ENCODE data around the gene RCCD1.

DNA sequence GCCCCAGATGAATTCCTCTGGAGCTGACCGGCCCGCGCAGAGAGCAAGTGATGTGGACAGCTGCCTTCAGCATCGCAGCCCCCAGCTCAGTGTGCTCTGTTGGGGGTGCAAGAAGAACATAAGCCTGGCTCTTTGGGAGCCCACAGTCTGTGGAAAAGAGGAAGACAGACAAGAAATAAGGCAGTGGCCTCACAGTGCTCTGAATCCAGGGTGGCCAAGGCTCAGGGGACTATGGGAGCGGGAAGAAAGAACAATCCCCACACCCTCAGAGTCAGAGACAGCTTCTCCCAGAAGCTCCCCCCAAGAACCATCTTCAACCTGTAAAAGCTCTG is 22.1 kb upstream of the RCCD1 start:
- TF ChIP-seq, protein P1, sequence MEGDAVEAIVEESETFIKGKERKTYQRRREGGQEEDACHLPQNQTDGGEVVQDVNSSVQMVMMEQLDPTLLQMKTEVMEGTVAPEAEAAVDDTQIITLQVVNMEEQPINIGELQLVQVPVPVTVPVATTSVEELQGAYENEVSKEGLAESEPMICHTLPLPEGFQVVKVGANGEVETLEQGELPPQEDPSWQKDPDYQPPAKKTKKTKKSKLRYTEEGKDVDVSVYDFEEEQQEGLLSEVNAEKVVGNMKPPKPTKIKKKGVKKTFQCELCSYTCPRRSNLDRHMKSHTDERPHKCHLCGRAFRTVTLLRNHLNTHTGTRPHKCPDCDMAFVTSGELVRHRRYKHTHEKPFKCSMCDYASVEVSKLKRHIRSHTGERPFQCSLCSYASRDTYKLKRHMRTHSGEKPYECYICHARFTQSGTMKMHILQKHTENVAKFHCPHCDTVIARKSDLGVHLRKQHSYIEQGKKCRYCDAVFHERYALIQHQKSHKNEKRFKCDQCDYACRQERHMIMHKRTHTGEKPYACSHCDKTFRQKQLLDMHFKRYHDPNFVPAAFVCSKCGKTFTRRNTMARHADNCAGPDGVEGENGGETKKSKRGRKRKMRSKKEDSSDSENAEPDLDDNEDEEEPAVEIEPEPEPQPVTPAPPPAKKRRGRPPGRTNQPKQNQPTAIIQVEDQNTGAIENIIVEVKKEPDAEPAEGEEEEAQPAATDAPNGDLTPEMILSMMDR (conservative IDR thresholded peaks at IDR 0.05; ENCODE audit: low read length), result no peak
- TF ChIP-seq EZH2phosphoT487 (IDR thresholded peaks at IDR 0.05; ENCODE audit: borderline replicate concordance), result no peak

Measured in Loucy (cell line).